HCT116 (cell line): ENCODE data around the gene PLAAT3. TPM values are rescaled to one million over a fixed set of nuclear protein-coding genes. Genes with fewer than 3 reads are reported as not detected.

Source experiments
- ATAC-seq: fragments of 200-7000 bp; cut with Tn5 transposase; 2 replicates; pipeline ENCODE4 v1.9.1; 2020; ENCODE audit warnings: mild to moderate bottlenecking, moderate library complexity
- BruUV-seq: library from RNA; stranded (reverse); fragments of 400-500 nt; replicated peaks from 2 replicates; lab custom pipeline; 2021; lab: Mats Ljungman, UMichigan
- CTCF ChIA-PET: fragments of 300-600 bp; sonication (Branson Sonifier 250); formaldehyde crosslinking; loops from one replicate; lab custom pipeline; 2021; ENCODE audit warnings: antibody characterized with exemption; lab: Charles Lee
- POLR2A ChIA-PET: fragments of 300-600, 350-600 bp; sonication (Branson Sonifier 250); formaldehyde crosslinking; loops from one replicate; lab custom pipeline; 2021; ENCODE audit warnings: antibody characterized with exemption; lab: Charles Lee
- RAD21 ChIA-PET, 2 experiments: fragments of 300-600 bp; sonication (Branson Sonifier 250); formaldehyde crosslinking; loops; one replicate each; lab custom pipeline; 2023; ENCODE audit warnings: low total read pairs in 2 of 2; ENCODE audit not compliant: uncharacterized antibody in 2 of 2, unreplicated experiment in 2 of 2, low non-redundant PET in 1 of 2; lab: Charles Lee
- DNase-seq: peaks from one replicate; pipeline ENCODE4 v3.0.0-alpha.2; 2010; ENCODE audit warnings: low read depth, low spot score
- H2AFZ ChIP-seq: fragments of 200-600 bp; shearing (Covaris generic), sonication (generic); 2 replicates; pipeline ENCODE4 v1.6.1; 2017; ENCODE audit warnings: low read depth, mixed run types, mixed read lengths, antibody characterized with exemption, low read length; ENCODE audit not compliant: poor library complexity, severe bottlenecking
- H3K27ac ChIP-seq: 2 replicates; pipeline ENCODE4 v1.5.1; 2012; ENCODE audit warnings: low read depth, low read length
- H3K27me3 ChIP-seq: fragments of 200-600 bp; sonication (generic); 2 replicates; pipeline ENCODE4 v1.6.1; 2016; ENCODE audit warnings: mixed run types, low read length, mixed read lengths; ENCODE audit not compliant: insufficient read depth
- H3K36me3 ChIP-seq, 2 experiments: fragments of 200-500 bp in 1 of 2; fragments of 200-600 bp in 1 of 2; sonication (Bioruptor generic) in 1 of 2; sonication (generic) in 1 of 2; 2 replicates each; pipeline versions ENCODE4 v1.5.1 to v1.6.1; 2014 to 2016; ENCODE audit warnings: low read length in 2 of 2, inconsistent platforms in 1 of 2, mixed read lengths in 1 of 2, mixed run types in 1 of 2; ENCODE audit not compliant: insufficient read depth in 2 of 2, control insufficient read depth in 1 of 2
- H3K4me1 ChIP-seq, 2 experiments: fragments of 200-600 bp in 1 of 2; sonication (generic) in 1 of 2; 2 replicates each; pipeline versions ENCODE4 v1.5.1 to v1.6.1; 2012 to 2017; ENCODE audit warnings: low read length in 2 of 2, inconsistent platforms in 1 of 2, mild to moderate bottlenecking in 1 of 2, mixed read lengths in 1 of 2, mixed run types in 1 of 2, moderate library complexity in 1 of 2; ENCODE audit not compliant: insufficient read depth in 2 of 2, control insufficient read depth in 1 of 2
- H3K4me2 ChIP-seq: fragments of 200-600 bp; sonication (generic); 2 replicates; pipeline ENCODE4 v1.6.1; 2017; ENCODE audit warnings: mixed run types, low read length, mixed read lengths
- H3K4me3 ChIP-seq, 2 experiments: fragments of 200-600 bp in 1 of 2; sonication (generic) in 1 of 2; replicated peaks in 1 of 2; 2 replicates each; pipeline ENCODE4 v1.5.1; 2011 to 2016; ENCODE audit warnings: low read length in 2 of 2, control low read depth in 1 of 2, low read depth in 1 of 2, mild to moderate bottlenecking in 1 of 2, mixed read lengths in 1 of 2, mixed run types in 1 of 2
- H3K79me2 ChIP-seq: fragments of 200-600 bp; sonication (generic); 2 replicates; pipeline ENCODE4 v1.6.1; 2017; ENCODE audit warnings: mild to moderate bottlenecking, mixed run types, low read length, moderate library complexity, mixed read lengths; ENCODE audit not compliant: insufficient read depth
- H3K9ac ChIP-seq: fragments of 200-600 bp; sonication (generic); 2 replicates; pipeline ENCODE4 v1.6.1; 2016; ENCODE audit warnings: low read length, mixed read lengths
- H3K9me2 ChIP-seq: fragments of 200-600 bp; sonication (generic), shearing (Covaris generic); 2 replicates; pipeline ENCODE4 v1.6.1; 2017; ENCODE audit warnings: mixed run types, mild to moderate bottlenecking, moderate library complexity; ENCODE audit not compliant: insufficient read depth
- H3K9me3 ChIP-seq, 2 experiments: fragments of 200-500 bp in 1 of 2; fragments of 200-600 bp in 1 of 2; sonication (Bioruptor generic) in 1 of 2; sonication (generic) in 1 of 2; 2 replicates each; pipeline ENCODE4 v1.6.1; 2014 to 2017; ENCODE audit warnings: low read length in 2 of 2, mixed read lengths in 2 of 2, inconsistent platforms in 1 of 2, low read depth in 1 of 2, mild to moderate bottlenecking in 1 of 2, mixed run types in 1 of 2, moderate library complexity in 1 of 2; ENCODE audit not compliant: control insufficient read depth in 1 of 2, insufficient read depth in 1 of 2
- H4K20me1 ChIP-seq: fragments of 200-600 bp; sonication (generic), shearing (Covaris generic); 2 replicates; pipeline ENCODE4 v1.6.1; 2017; ENCODE audit warnings: mixed run types, mild to moderate bottlenecking, moderate library complexity; ENCODE audit not compliant: insufficient read depth
- CBX3 ChIP-seq: IDR thresholded peaks from 2 replicates; pipeline ENCODE4 v1.6.1; 2012; ENCODE audit warnings: low read depth
- CEBPB ChIP-seq: IDR thresholded peaks from 2 replicates; pipeline ENCODE4 v1.6.1; 2012; ENCODE audit warnings: low read depth
- CTCF ChIP-seq, 3 experiments: fragments of 200-600 bp in 1 of 3; sonication (generic) in 1 of 3; IDR thresholded peaks in 2 of 3; conservative IDR thresholded peaks in 1 of 3; 2 replicates each; pipeline ENCODE4 v1.5.1; 2012 to 2017; ENCODE audit warnings: low read depth in 2 of 3, low read length in 2 of 3, antibody characterized with exemption in 1 of 3, borderline replicate concordance in 1 of 3, control low read depth in 1 of 3, mild to moderate bottlenecking in 1 of 3, mixed read lengths in 1 of 3, mixed run types in 1 of 3, moderate library complexity in 1 of 3; ENCODE audit not compliant: insufficient read depth in 1 of 3
- EZH2 ChIP-seq: fragments of 200-600 bp; sonication (generic); IDR thresholded peaks from 2 replicates; pipeline ENCODE4 v1.6.1; 2017; ENCODE audit warnings: antibody characterized with exemption, mixed run types
- FOSL1 ChIP-seq: IDR thresholded peaks from 2 replicates; pipeline ENCODE4 v1.6.1; 2012; ENCODE audit warnings: low read depth
- JUND ChIP-seq: IDR thresholded peaks from 2 replicates; pipeline ENCODE4 v1.6.1; 2012
- POLR2A ChIP-seq: IDR thresholded peaks from 2 replicates; pipeline ENCODE4 v1.7.0; 2011; ENCODE audit warnings: borderline replicate concordance; ENCODE audit not compliant: insufficient read depth, insufficient read length; ENCODE audit errors: extremely low read depth
- POLR2AphosphoS5 ChIP-seq: IDR thresholded peaks from 2 replicates; pipeline ENCODE4 v1.6.1; 2011; ENCODE audit warnings: mild to moderate bottlenecking, low read depth, low read length, moderate library complexity
- REST ChIP-seq: IDR thresholded peaks from 2 replicates; pipeline ENCODE4 v1.6.1; 2012; ENCODE audit warnings: low read depth
- TCF7L2 ChIP-seq: IDR thresholded peaks from 2 replicates; pipeline ENCODE4 v1.7.0; 2011; ENCODE audit warnings: borderline replicate concordance, inconsistent platforms; ENCODE audit not compliant: insufficient read depth, insufficient read length; ENCODE audit errors: extremely low read depth
- YY1 ChIP-seq: IDR thresholded peaks from 2 replicates; pipeline ENCODE4 v1.6.1; 2011; ENCODE audit warnings: low read length, low read depth, moderate library complexity, mild to moderate bottlenecking; ENCODE audit not compliant: insufficient replicate concordance; ENCODE audit errors: extremely low read depth
- intact Hi-C: fragments of 100-400 bp; cut with micrococcal nuclease; formaldehyde crosslinking; loops from 2 replicates; pipeline ENCODE4 v1.10.0; 2022
- total RNA-seq: library from RNA; stranded (reverse); gene quantifications from one replicate; pipeline ENCODE4 v1.2.1, GENCODE V29; 2021; ENCODE audit not compliant: unreplicated experiment

PLAAT3 gene
- total RNA-seq, 1 experiment from 2014 or later: 31.1 TPM

GRCh38 chr11:63536669-63537292, 77.5 kb downstream of the PLAAT3 start, which contains the start of gene PLAAT4 (continued):
- no peak for TF ChIP-seq REST
- no peak for TF ChIP-seq CTCF (IDR thresholded peaks at IDR 0.05 in 2 of 3, conservative IDR thresholded peaks at IDR 0.05 in 1 of 3; ENCODE audit: borderline replicate concordance in 1 of 3, insufficient read depth in 1 of 3, low read depth in 2 of 3, low read length in 2 of 3)
- no peak for TF ChIP-seq JUND
- TF ChIP-seq CBX3: no peak
- no peak for TF ChIP-seq YY1
- no peak for TF ChIP-seq EZH2
- TF ChIP-seq FOSL1: no peak

GRCh38 chr11:63535734-63536133, 78.5 kb downstream of the PLAAT3 start:
- no peak for TF ChIP-seq YY1
- no peak for TF ChIP-seq TCF7L2
- no peak for TF ChIP-seq CBX3
- TF ChIP-seq POLR2A: no peak
- TF ChIP-seq POLR2AphosphoS5: no peak
- TF ChIP-seq CEBPB: no peak
- Histone ChIP-seq H3K9me2 (no peaks in the 10 kb centered on the region), H3K4me1 (peaks cover 0 to 8% of the 10 kb centered on the region in 2 experiments; a peak in 2 of 4 replicates), H3K4me3 (no peak overlapping the region), H3K9ac (no peak overlapping the region), H3K36me3 (no peaks in the 10 kb centered on the region), H2AFZ (no peak overlapping the region), H3K4me2 (no peak overlapping the region), H3K9me3 (no peaks in the 10 kb centered on the region), H3K27ac (no peak overlapping the region), H3K79me2 (no peaks in the 10 kb centered on the region), H3K27me3 (no peaks in the 10 kb centered on the region; the same call in 1 of the 2 replicates), H4K20me1 (no peaks in the 10 kb centered on the region)
- RAD21 ChIA-PET: no interaction called here
- ATAC-seq (no peak), DNase-seq (no peak)
- POLR2A ChIA-PET: no interaction called here
- intact Hi-C loops: no loop called here
- CTCF ChIA-PET: no interaction called here
- no TSS peak for BruUV-seq
